KMS-11 (cell line): ENCODE measurements around the gene KHDC1L.

Experiments used
- H2AFZ ChIP-seq: fragments of 200-600 bp; sonication (generic); 2 replicates; pipeline ENCODE4 v1.6.1; 2016; ENCODE audit warnings: antibody characterized with exemption, mixed run types, low read depth
- H3K27ac ChIP-seq: fragments of 200-600 bp; sonication (generic); 2 replicates; pipeline ENCODE4 v1.6.1; 2016; ENCODE audit warnings: mild to moderate bottlenecking, mixed run types
- H3K27me3 ChIP-seq: fragments of 200-600 bp; sonication (generic); 2 replicates; pipeline ENCODE4 v1.6.1; 2017; ENCODE audit warnings: mild to moderate bottlenecking, low read depth, mixed run types, moderate library complexity; ENCODE audit not compliant: insufficient read depth
- H3K36me3 ChIP-seq: fragments of 200-600 bp; sonication (generic); 2 replicates; pipeline ENCODE4 v1.6.1; 2017; ENCODE audit warnings: mild to moderate bottlenecking, mixed run types; ENCODE audit not compliant: insufficient read depth
- H3K4me1 ChIP-seq: fragments of 200-600 bp; sonication (generic); 2 replicates; pipeline ENCODE4 v1.6.1; 2016; ENCODE audit warnings: mild to moderate bottlenecking, low read depth, mixed run types; ENCODE audit not compliant: poor library complexity, severe bottlenecking
- H3K4me2 ChIP-seq: fragments of 200-600 bp; sonication (generic); 2 replicates; pipeline ENCODE4 v1.7.0; 2016; ENCODE audit warnings: mild to moderate bottlenecking, mixed run types
- H3K4me3 ChIP-seq: fragments of 200-600 bp; sonication (generic); IDR thresholded peaks from 2 replicates; pipeline ENCODE4 v1.6.1; 2017; ENCODE audit warnings: low read depth, low read length, mixed read lengths; ENCODE audit not compliant: insufficient read depth
- H3K79me2 ChIP-seq: fragments of 200-600 bp; sonication (generic); 2 replicates; pipeline ENCODE4 v1.6.1; 2016; ENCODE audit warnings: low read depth, mixed run types; ENCODE audit not compliant: insufficient read depth
- H3K9ac ChIP-seq: fragments of 200-600 bp; sonication (generic); 2 replicates; pipeline ENCODE4 v1.6.1; 2016; ENCODE audit warnings: mild to moderate bottlenecking, mixed run types
- H4K20me1 ChIP-seq: fragments of 200-600 bp; sonication (generic); 2 replicates; pipeline ENCODE4 v1.6.1; 2016; ENCODE audit warnings: mild to moderate bottlenecking, mixed run types; ENCODE audit not compliant: insufficient read depth
- TF ChIP-seq, protein P1 (sequence below): fragments of 200-600 bp; sonication (generic); conservative IDR thresholded peaks from 2 replicates; pipeline ENCODE4 v1.6.1; 2017; ENCODE audit warnings: low read depth, mild to moderate bottlenecking, antibody characterized with exemption, low read length, moderate library complexity, mixed read lengths

The KHDC1L gene

DNA sequence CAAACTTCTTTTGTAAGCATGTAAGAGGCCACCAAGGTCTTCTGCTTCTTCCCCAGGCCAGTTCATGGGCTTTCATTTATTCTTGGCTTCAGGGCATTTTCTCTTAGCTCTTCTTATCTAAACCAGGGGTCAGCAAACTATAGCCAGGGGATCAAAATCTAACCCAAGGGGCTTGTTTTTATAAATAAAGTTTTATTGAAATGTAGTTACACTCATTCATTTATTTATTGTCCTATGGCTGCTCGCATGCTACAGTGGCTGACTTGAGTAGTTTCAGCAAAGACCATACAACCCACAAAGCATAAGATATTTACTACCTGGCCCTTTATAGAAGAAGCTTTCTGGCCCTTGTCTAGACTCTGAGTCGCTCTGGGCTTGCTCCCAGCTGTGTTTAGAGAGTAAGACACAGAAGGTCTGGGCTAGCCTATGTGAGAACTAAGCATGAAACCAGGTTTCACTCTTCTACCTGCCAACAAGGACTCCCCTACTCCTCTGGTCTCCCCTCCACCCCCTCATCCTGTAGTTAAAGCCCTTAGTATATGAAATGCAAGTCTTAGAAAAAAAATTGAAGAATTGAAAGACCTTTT, 43.2 kb downstream of the KHDC1L start:
- H3K27me3 ChIP-seq, result no peaks in the 10 kb centered on the region
- H3K4me2 ChIP-seq, result no peak overlapping the region

DNA sequence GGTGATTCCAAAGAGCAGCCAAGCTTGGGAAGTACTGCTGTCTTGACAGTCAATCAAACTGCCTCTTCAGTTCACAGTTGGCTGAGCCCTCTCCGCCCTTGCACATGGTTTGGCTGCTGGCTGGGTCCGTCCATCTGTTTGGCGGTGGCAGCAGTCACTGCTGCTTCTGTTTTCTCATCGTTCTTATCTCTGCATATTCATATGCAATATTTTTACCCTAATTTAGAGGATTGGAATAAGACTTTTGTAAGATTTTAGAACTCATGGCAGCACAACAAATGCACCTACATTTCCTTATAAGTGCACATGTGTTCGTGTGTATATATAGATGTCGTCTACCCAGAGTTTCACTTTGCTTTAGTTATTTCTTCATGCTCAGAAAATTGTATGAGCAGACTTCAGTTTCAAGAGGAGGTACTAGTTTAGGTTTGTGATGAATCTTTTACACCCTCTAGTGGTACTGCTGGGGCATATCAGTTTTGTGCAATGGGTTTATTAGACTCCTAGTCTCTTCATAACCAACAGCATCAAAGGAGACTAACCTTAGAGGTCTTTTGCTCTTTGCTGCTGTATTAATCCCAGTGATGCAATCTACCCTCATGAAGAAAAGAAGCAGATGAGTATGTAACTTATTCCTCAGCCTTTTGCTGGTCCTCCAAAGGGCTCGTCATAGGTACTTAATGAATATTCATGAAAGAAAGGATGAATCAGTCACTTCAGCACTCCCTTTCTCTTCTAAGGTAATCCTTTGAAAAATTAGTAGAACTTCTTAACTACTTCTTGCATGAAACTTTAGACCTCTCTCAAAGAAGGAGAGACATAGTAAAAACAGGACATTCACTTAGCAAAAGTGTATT, 44.3 kb downstream of the KHDC1L start:
- Histone ChIP-seq H3K4me2 (peak overlapping the region; percentile 26; the same call in 1 of the 2 replicates), H3K4me1 (peaks cover 7% of the 10 kb centered on the region), H3K36me3 (no peaks in the 10 kb centered on the region), H3K27me3 (no peaks in the 10 kb centered on the region), H3K27ac (peak overlapping the region; percentile 24; the same call in 1 of the 2 replicates), H2AFZ (peak overlapping the region; percentile 9; the same call in 1 of the 2 replicates), H4K20me1 (no peaks in the 10 kb centered on the region), H3K79me2 (no peaks in the 10 kb centered on the region), H3K4me3 (no peak overlapping the region), H3K9ac (no peak overlapping the region)
- TF ChIP-seq, protein P1, sequence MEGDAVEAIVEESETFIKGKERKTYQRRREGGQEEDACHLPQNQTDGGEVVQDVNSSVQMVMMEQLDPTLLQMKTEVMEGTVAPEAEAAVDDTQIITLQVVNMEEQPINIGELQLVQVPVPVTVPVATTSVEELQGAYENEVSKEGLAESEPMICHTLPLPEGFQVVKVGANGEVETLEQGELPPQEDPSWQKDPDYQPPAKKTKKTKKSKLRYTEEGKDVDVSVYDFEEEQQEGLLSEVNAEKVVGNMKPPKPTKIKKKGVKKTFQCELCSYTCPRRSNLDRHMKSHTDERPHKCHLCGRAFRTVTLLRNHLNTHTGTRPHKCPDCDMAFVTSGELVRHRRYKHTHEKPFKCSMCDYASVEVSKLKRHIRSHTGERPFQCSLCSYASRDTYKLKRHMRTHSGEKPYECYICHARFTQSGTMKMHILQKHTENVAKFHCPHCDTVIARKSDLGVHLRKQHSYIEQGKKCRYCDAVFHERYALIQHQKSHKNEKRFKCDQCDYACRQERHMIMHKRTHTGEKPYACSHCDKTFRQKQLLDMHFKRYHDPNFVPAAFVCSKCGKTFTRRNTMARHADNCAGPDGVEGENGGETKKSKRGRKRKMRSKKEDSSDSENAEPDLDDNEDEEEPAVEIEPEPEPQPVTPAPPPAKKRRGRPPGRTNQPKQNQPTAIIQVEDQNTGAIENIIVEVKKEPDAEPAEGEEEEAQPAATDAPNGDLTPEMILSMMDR, result peak; percentile 89

More for the DNA sequence above, 43.2 kb downstream of the KHDC1L start:
- Histone ChIP-seq H3K4me1 (peaks cover 7% of the 10 kb centered on the region), H3K4me3 (no peak overlapping the region), H4K20me1 (no peaks in the 10 kb centered on the region), H3K36me3 (no peaks in the 10 kb centered on the region), H3K9ac (no peak overlapping the region), H2AFZ (no peak overlapping the region), H3K79me2 (no peaks in the 10 kb centered on the region), H3K27ac (no peak overlapping the region)
- TF ChIP-seq, protein P1, result no peak

DNA sequence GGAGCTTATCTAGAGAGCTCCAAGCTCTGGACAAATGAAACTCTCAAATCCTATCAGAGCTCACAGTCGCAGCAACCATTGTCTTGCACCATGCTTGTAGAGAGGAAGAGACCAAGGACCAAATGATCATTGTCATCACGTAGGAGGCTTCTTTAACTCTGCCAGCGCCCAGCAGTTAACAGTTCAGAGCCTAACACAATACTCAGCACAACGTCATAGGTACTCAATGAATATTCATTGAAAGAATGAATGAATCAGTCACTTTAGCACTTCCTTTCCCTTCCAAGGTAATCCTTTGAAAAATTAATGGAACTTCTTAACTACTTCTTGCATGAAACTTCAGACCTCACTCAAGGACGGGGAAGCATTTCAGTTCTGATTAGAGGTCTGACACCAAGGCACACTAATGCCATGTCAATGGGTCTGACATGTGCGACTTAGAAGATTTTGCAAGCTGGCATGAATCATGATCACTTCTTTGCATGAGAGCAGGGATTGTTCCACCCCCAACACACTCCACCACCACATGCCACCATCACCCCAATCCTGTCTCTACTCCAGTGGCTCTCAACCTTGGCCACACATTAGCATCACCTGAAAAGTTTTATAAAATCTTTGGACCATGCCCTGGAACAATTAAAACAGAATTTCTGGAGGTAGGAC, 45.1 kb downstream of the KHDC1L start:
- TF ChIP-seq, protein P1, result no peak
- Histone ChIP-seq H3K36me3 (no peaks in the 10 kb centered on the region), H3K4me2 (peak overlapping the region; percentile 26; the same call in 1 of the 2 replicates), H3K4me3 (no peak overlapping the region), H3K79me2 (no peaks in the 10 kb centered on the region), H3K27ac (peak overlapping the region; percentile 24; the same call in 1 of the 2 replicates), H3K9ac (no peak overlapping the region), H4K20me1 (no peaks in the 10 kb centered on the region), H3K27me3 (no peaks in the 10 kb centered on the region), H3K4me1 (peaks cover 7% of the 10 kb centered on the region), H2AFZ (peak overlapping the region; percentile 9; the same call in 1 of the 2 replicates)

DNA sequence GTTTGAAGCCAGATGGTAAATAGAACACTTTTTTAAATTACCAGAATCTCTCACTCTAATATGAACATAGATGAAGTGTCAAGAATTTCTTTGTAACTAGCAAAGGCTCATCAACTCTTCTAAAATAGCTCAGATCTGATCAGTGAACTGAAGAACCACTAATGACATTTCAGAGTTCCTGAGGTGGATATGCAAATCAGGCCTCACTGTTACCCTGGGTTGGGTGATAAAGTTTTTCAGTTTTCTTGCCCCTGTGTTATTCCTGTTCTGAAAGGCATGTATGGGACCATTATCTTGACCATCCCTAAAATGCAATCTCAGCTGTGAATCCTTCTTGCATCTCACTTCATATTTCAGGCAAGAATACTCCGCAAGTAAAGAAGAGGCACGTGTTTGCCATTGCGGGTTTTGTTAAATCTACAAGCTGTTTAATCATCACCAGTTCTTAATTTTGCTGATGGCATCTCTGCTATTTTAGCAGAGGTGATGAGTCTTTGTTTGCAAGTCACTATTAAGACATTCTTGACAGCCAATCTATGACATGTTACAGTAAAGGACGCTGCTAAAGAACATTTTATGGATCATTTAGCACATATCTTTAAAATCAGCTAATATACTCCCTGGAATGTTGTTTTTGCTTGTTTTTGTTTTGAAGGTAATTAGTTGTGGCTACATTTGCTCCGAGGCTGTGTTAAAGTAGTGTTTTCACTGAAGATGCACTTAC, 47.9 kb downstream of the KHDC1L start:
- Histone ChIP-seq H3K27ac (no peak overlapping the region), H3K9ac (no peak overlapping the region), H3K27me3 (no peaks in the 10 kb centered on the region), H3K79me2 (no peaks in the 10 kb centered on the region), H2AFZ (no peak overlapping the region), H3K4me2 (no peak overlapping the region), H3K36me3 (no peaks in the 10 kb centered on the region), H3K4me1 (peaks cover 7% of the 10 kb centered on the region), H4K20me1 (no peaks in the 10 kb centered on the region), H3K4me3 (no peak overlapping the region)
- TF ChIP-seq, protein P1, result no peak
